HUES48 (cell line): Measurements from ENCODE around the gene HDGFL1.

Experiments
- H3K27ac ChIP-seq: one replicate; pipeline ENCODE4 v1.7.0; 2013; ENCODE audit warnings: low read depth, low read length, inconsistent platforms
- H3K27me3 ChIP-seq: 2 replicates; pipeline ENCODE4 v1.6.1; 2013; ENCODE audit warnings: mild to moderate bottlenecking, low read length; ENCODE audit not compliant: control insufficient read depth, insufficient read depth
- H3K36me3 ChIP-seq: 2 replicates; pipeline ENCODE4 v1.6.1; 2013; ENCODE audit warnings: low read length; ENCODE audit not compliant: control insufficient read depth, insufficient read depth
- H3K4me1 ChIP-seq: 2 replicates; pipeline ENCODE4 v1.6.1; 2013; ENCODE audit warnings: mild to moderate bottlenecking, low read length; ENCODE audit not compliant: control insufficient read depth, insufficient read depth
- H3K4me3 ChIP-seq: 2 replicates; pipeline ENCODE4 v1.5.1; 2013; ENCODE audit warnings: mild to moderate bottlenecking, low read depth, low read length
- H3K9ac ChIP-seq: 2 replicates; pipeline ENCODE4 v1.6.1; 2013; ENCODE audit warnings: mild to moderate bottlenecking, low read depth, low read length, moderate library complexity
- H3K9me3 ChIP-seq: 2 replicates; pipeline ENCODE4 v1.6.1; 2013; ENCODE audit warnings: low read length; ENCODE audit not compliant: control insufficient read depth, insufficient read depth

Gene HDGFL1

DNA sequence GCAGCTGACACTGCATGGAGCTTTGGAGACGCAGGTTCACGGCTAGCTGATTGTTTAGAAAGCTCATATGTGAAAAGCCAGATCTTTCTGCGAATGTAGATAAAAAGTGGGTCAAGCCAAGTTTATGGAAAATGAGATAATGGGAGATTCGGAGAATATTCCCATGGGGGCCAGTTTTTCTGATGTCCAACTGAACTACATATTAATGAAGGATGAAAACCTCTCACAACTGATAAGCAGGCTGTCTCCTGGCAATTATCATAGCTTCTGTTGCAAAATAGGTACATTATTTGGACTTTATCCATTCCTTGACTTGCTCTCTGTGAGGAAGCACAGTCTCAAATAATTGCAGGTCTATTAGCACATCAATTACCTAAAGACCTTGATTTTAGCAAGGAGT lies 21.1 kb downstream of the HDGFL1 start:
- Histone ChIP-seq H3K4me3 (no peak overlapping the region), H3K4me1 (peaks cover 1% of the 10 kb centered on the region), H3K36me3 (no peaks in the 10 kb centered on the region), H3K9me3 (no peaks in the 10 kb centered on the region), H3K9ac (no peak overlapping the region), H3K27me3 (no peaks in the 10 kb centered on the region), H3K27ac (no peak overlapping the region)

DNA sequence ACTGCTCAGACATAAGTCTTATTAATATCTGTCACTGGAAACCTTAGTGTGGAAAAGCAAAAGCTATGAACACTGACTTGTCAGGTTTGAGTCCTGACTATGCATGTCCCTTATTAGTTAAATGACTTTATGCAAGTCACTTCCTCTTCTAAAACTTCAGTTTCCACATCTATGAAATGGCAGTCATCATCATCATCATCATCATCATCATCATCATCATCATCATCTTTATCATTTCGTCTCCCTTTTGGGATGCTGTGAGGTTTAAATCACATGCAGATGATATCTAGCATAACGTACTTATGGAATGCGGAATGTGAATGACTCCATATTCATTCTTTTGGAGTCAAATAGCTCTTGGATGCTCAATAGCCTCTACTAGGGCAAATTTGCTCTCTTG lies 24.5 kb downstream of the HDGFL1 start:
- Histone ChIP-seq H3K9me3 (no peaks in the 10 kb centered on the region), H3K4me1 (no peaks in the 10 kb centered on the region), H3K4me3 (no peak overlapping the region), H3K36me3 (no peaks in the 10 kb centered on the region), H3K27me3 (no peaks in the 10 kb centered on the region), H3K9ac (no peak overlapping the region), H3K27ac (no peak overlapping the region)

DNA sequence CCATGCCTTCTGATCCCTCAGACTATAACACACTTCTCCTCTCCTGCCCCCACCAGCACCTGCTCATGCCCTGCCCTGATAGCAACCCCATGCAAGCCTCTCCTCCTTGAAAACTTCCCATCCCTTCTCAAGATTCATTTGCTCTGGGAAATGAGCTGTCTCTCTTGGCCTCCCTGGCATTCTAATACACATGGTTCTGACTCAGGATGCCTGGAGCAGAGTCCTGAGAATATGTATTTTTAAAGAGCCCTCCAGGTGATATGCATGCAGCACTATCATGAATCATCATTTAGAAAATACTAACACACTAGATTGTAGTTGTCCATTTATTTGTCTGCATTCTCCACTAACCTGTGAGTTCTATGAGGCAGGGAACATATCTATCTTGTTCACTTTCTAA lies 26.6 kb downstream of the HDGFL1 start:
- H3K4me3 ChIP-seq: no peak overlapping the region
- H3K27ac ChIP-seq: no peak overlapping the region
- no peaks in the 10 kb centered on the region for H3K27me3 ChIP-seq
- H3K36me3 ChIP-seq: no peaks in the 10 kb centered on the region
- no peaks in the 10 kb centered on the region for H3K4me1 ChIP-seq
- no peaks in the 10 kb centered on the region for H3K9me3 ChIP-seq
- H3K9ac ChIP-seq: no peak overlapping the region

DNA sequence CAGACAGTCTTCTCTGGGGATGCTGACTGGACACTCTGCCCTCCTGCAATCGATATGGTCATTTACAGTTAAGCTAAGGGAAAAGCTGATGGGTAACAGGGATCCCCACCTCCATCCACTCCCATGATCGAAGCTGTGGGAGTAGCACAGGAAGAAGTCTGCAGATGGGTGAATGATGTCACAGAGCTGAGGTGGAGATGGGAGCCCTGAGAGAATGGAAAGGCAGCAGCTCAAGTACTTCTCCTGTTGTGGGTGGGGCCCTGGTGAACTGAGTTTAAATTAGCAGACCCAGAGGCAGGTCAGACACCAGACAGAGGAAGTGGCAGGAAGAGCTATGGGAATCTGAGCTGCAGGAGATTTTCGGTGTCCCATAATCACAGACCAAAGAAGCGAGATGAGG lies 29.0 kb downstream of the HDGFL1 start:
- Histone ChIP-seq H3K4me3 (no peak overlapping the region), H3K9me3 (no peaks in the 10 kb centered on the region), H3K27ac (no peak overlapping the region), H3K36me3 (no peaks in the 10 kb centered on the region), H3K9ac (no peak overlapping the region), H3K4me1 (no peaks in the 10 kb centered on the region), H3K27me3 (no peaks in the 10 kb centered on the region)

DNA sequence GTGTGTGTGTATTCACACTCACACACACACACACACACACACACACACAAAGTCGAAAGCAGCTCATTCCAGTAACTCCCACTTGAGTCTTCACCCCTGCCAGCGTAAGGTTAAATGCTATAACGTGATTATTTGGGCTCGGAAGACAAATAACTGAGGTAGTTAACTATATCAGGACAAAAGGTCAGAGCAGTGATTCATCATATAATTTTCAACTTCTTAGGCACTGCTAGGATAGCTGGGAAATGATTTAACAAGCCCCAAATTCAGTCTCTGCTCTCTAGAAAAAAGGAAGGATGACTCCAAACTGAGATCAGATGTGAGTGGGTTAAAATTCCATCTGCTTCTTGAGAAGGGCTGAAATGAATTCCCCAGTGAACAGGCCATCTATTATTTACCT lies 30.7 kb downstream of the HDGFL1 start:
- Histone ChIP-seq H3K9me3 (no peaks in the 10 kb centered on the region), H3K4me3 (no peak overlapping the region), H3K36me3 (no peaks in the 10 kb centered on the region), H3K27ac (no peak overlapping the region), H3K27me3 (no peaks in the 10 kb centered on the region), H3K4me1 (no peaks in the 10 kb centered on the region), H3K9ac (no peak overlapping the region)

DNA sequence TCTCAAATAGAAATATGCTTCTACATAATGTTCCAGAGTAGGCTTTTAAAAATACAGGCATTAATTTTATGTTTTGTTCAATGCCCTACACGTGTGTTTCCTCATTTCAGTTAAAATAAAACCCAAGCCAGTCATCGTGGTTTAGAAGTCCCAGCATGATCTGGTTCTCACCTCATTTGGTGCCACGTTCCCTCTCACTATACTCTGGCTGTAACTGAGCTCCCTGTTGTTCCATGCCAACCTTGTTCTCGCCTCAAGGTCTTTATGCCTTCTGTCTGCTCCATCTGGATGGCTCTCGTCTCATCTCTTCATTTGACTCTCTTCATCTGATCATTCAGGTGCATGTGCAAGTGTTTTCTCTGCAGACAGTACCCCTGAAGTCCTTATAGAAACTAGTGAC lies 32.6 kb downstream of the HDGFL1 start:
- Histone ChIP-seq H3K4me1 (peaks cover 11% of the 10 kb centered on the region; the same call in 1 of the 2 replicates), H3K9me3 (no peaks in the 10 kb centered on the region), H3K27me3 (no peaks in the 10 kb centered on the region), H3K4me3 (no peak overlapping the region), H3K27ac (no peak overlapping the region), H3K36me3 (no peaks in the 10 kb centered on the region), H3K9ac (no peak overlapping the region)

DNA sequence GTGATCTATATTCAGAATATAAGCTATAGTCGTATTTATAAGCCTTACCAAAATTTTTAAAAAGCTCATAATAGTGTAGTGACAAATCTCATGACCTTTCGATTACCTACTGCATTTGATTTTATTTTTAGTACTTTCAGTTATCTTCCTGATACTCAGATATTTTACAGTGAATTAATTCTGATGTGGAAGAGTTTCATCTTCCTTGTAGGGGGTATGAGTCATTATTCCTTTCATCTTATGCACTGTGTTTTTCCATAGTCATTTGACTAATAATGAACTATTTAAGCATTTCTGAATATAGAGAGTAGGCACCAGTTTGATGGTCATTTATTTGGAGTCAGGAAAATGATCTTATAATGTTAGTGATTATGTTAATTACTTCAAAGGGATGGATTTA lies 36.4 kb downstream of the HDGFL1 start:
- Histone ChIP-seq H3K27me3 (no peaks in the 10 kb centered on the region), H3K4me1 (peaks cover 11% of the 10 kb centered on the region; the same call in 1 of the 2 replicates), H3K9me3 (no peaks in the 10 kb centered on the region), H3K36me3 (no peaks in the 10 kb centered on the region), H3K9ac (no peak overlapping the region), H3K4me3 (no peak overlapping the region), H3K27ac (no peak overlapping the region)

DNA sequence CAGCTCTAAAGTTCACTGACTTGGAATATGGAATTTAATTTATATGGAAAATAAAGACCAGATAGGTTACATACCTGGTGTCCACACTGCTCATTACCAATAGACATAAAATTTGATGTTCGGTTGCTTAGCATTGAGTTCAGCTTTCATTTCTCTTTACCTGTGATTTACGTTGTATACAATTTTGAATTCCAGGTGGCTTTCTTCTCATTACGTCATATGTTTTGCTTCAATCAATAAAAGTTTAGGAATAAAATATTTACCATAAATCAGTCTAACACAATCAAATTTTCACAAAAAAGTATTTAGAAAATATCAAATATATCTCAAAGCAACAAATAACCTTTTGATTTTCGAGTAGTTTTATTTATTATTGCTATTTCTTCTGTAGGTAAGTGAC lies 40.8 kb downstream of the HDGFL1 start:
- Histone ChIP-seq H3K27me3 (no peaks in the 10 kb centered on the region), H3K27ac (no peak overlapping the region), H3K4me1 (peaks cover 25% of the 10 kb centered on the region), H3K36me3 (no peaks in the 10 kb centered on the region), H3K4me3 (no peak overlapping the region), H3K9me3 (no peaks in the 10 kb centered on the region), H3K9ac (no peak overlapping the region)

DNA sequence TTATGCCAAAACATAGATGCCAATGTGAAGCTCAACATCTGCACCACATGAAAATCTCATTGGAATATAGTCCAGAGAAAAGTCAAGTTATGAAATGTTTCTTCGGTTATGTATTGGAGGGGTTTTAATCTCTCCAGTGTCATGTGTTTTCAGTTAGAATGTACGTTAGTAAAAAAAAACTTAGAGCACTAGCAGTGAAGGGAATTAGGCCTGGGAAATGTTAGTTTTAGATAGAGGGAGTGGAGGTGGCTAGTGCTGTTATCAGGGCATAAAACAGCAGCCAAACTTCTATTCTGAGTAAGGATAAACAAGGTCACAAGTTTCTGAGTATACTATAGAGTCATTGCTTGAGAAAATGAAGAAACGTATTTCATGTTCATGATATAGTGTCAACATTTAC lies 42.9 kb downstream of the HDGFL1 start:
- Histone ChIP-seq H3K36me3 (no peaks in the 10 kb centered on the region), H3K27ac (no peak overlapping the region), H3K4me3 (no peak overlapping the region), H3K27me3 (no peaks in the 10 kb centered on the region), H3K9me3 (no peaks in the 10 kb centered on the region), H3K9ac (no peak overlapping the region), H3K4me1 (peaks cover 14% of the 10 kb centered on the region)

DNA sequence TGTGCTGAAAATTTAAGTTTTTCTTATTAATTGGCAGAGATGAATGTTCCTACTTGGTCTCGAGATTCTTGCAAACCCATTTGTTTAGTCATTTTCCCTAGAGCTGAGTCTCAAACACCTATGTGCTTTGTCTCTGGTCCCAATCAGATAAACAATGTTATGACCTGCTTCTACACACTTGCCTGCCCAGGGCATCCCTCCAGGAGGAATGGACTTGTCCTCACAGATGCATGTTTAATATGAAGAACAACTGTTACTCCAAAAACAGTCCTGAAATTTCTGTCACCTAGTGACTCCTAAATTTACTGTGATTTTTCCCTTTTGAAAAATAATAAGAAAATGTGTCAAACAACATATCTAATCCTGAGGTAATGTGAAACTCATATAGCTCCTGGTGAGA lies 43.7 kb downstream of the HDGFL1 start:
- Histone ChIP-seq H3K9ac (no peak overlapping the region), H3K36me3 (no peaks in the 10 kb centered on the region), H3K27me3 (no peaks in the 10 kb centered on the region), H3K4me1 (peaks cover 14% of the 10 kb centered on the region), H3K27ac (no peak overlapping the region), H3K4me3 (no peak overlapping the region), H3K9me3 (no peaks in the 10 kb centered on the region)

DNA sequence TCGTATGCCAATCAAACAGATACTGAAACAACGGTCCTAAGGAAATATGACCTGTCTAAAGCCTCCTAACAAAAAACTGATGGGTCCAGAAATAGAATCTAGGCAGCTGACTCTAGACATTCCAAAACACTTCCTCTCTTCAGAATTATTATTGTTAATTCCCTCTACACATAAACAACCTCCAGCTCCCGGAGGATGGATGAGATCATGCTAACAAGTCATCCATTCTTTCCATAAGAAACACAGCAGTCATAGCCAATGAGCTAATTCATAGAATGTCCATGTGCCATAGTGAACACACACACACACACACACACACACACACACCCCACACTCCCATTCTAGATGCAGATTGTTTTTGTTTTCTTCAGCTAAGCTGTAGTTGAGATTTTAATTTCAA lies 44.3 kb downstream of the HDGFL1 start:
- H3K36me3 ChIP-seq: no peaks in the 10 kb centered on the region
- no peak overlapping the region for H3K9ac ChIP-seq
- H3K27me3 ChIP-seq: no peaks in the 10 kb centered on the region
- H3K4me1 ChIP-seq: peaks cover 14% of the 10 kb centered on the region
- H3K9me3 ChIP-seq: no peaks in the 10 kb centered on the region
- no peak overlapping the region for H3K27ac ChIP-seq
- no peak overlapping the region for H3K4me3 ChIP-seq

DNA sequence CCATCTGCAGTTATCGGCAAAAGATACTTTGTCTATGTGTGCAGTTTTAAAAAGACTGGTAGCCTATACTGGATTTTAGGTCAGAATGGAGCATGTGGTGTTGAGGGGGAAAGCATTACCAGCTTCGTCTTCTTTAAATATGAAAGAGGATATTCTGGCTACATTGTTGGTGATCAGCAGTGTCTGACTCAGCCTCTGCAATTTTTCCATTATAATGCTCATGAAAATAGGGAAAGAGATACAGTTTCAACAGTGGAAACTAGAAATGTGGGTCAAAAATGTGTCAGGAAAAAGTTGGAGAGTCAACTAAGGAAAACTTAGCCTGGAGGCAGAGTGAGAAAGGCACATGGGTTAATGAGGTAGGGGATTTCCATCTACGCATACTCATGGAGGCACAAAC lies 45.2 kb downstream of the HDGFL1 start:
- no peaks in the 10 kb centered on the region for H3K36me3 ChIP-seq
- H3K27ac ChIP-seq: no peak overlapping the region
- H3K9me3 ChIP-seq: no peaks in the 10 kb centered on the region; the same call in 1 of the 2 replicates
- H3K9ac ChIP-seq: no peak overlapping the region
- peaks cover 14% of the 10 kb centered on the region for H3K4me1 ChIP-seq
- no peak overlapping the region for H3K4me3 ChIP-seq
- H3K27me3 ChIP-seq: no peaks in the 10 kb centered on the region
